ENCODE results near the gene SNCAIP. TPM values are rescaled to one million over a fixed set of nuclear protein-coding genes. Genes with fewer than 3 reads are reported as not detected.
A peak's percentile ranks its signal among the peaks of the same experiment; 100 is the strongest.

Gene SNCAIP
- polyA plus RNA-seq, 1 experiment, result 12.3 TPM

- ChIA-PET POLR2A (no interaction called here), CTCF (interaction anchor here (0.8 to 1.3 kb wide), 5 partner anchors 9 to 98 kb away, joined by 3 read pairs; no protein-coding TSS in a partner anchor)
Observed at GRCh38 chr5:122292332-122292731, 19.7 kb upstream of the SNCAIP start.

GRCh38 chr5:122295138-122295537 lies 16.9 kb upstream of the SNCAIP start:
- TF ChIP-seq CTCF (IDR thresholded peaks at IDR 0.05; ENCODE audit: low read depth, low read length), result 0 out of 2 replicates have a peak, but pooled peaks have one; percentile 14
- CTCF ChIA-PET, result interaction anchor here (1.0 to 2.0 kb wide), 2 partner anchors 12 to 99 kb away, joined by 3 to 6 read pairs; no protein-coding TSS in a partner anchor
- no peak for DNase-seq (ENCODE audit: low read depth, low spot score)
- no peak overlapping the region for H3K27ac ChIP-seq (ENCODE audit: low read depth, low read length)
- POLR2A ChIA-PET, result no interaction called here
- H3K4me3 ChIP-seq (ENCODE audit: low read depth, low read length), result no peak overlapping the region
- H3K27me3 ChIP-seq (ENCODE audit: control insufficient read depth, insufficient read depth, low read length), result no peaks in the 10 kb centered on the region
- no peaks in the 10 kb centered on the region for H3K9me3 ChIP-seq (ENCODE audit: control insufficient read depth, insufficient read depth, low read length)

More at GRCh38 chr5:122292332-122292731, 19.7 kb upstream of the SNCAIP start:
- Histone ChIP-seq H3K27ac (ENCODE audit: low read depth, low read length) (no peak overlapping the region), H3K4me3 (ENCODE audit: low read depth, low read length) (no peak overlapping the region), H3K9me3 (ENCODE audit: control insufficient read depth, insufficient read depth, low read length) (no peaks in the 10 kb centered on the region), H3K27me3 (ENCODE audit: control insufficient read depth, insufficient read depth, low read length) (no peaks in the 10 kb centered on the region)
- DNase-seq (ENCODE audit: low read depth, low spot score), result peak; percentile 27
- TF ChIP-seq CTCF (IDR thresholded peaks at IDR 0.05; ENCODE audit: low read depth, low read length), result no peak

- no peak for TF ChIP-seq CTCF (IDR thresholded peaks at IDR 0.05; ENCODE audit: low read depth, low read length)
- no peaks in the 10 kb centered on the region for H3K9me3 ChIP-seq (ENCODE audit: control insufficient read depth, insufficient read depth, low read length)
- no peaks in the 10 kb centered on the region for H3K27me3 ChIP-seq (ENCODE audit: control insufficient read depth, insufficient read depth, low read length)
- H3K4me3 ChIP-seq (ENCODE audit: low read depth, low read length), result no peak overlapping the region
- ChIA-PET POLR2A (no interaction called here), CTCF (interaction anchor here (0.6 to 2.0 kb wide), 4 partner anchors 26 to 347 kb away, joined by 3 to 6 read pairs (median 3); no protein-coding TSS in a partner anchor)
- DNase-seq (ENCODE audit: low read depth, low spot score), result no peak
- no peak overlapping the region for H3K27ac ChIP-seq (ENCODE audit: low read depth, low read length)
Observed at GRCh38 chr5:122296871-122297270, 15.2 kb upstream of the SNCAIP start.

- ChIA-PET CTCF (interaction anchor here (0.6 to 1.1 kb wide), 3 partner anchors 25 to 349 kb away, joined by 3 to 4 read pairs (median 3); no protein-coding TSS in a partner anchor), POLR2A (no interaction called here)
- H3K27ac ChIP-seq (ENCODE audit: low read depth, low read length), result no peak overlapping the region
- no peak overlapping the region for H3K4me3 ChIP-seq (ENCODE audit: low read depth, low read length)
- H3K27me3 ChIP-seq (ENCODE audit: control insufficient read depth, insufficient read depth, low read length), result no peaks in the 10 kb centered on the region
- no peaks in the 10 kb centered on the region for H3K9me3 ChIP-seq (ENCODE audit: control insufficient read depth, insufficient read depth, low read length)
- DNase-seq (ENCODE audit: low read depth, low spot score), result no peak
- no peak for TF ChIP-seq CTCF (IDR thresholded peaks at IDR 0.05; ENCODE audit: low read depth, low read length)
Observed at GRCh38 chr5:122297587-122298298, 14.3 kb upstream of the SNCAIP start.

- no peaks in the 10 kb centered on the region for H3K9me3 ChIP-seq (ENCODE audit: control insufficient read depth, insufficient read depth, low read length)
- H3K27ac ChIP-seq (ENCODE audit: low read depth, low read length), result no peak overlapping the region
- no peak for TF ChIP-seq CTCF (IDR thresholded peaks at IDR 0.05; ENCODE audit: low read depth, low read length)
- H3K4me3 ChIP-seq (ENCODE audit: low read depth, low read length), result no peak overlapping the region
- DNase-seq (ENCODE audit: low read depth, low spot score), result no peak
- no peaks in the 10 kb centered on the region for H3K27me3 ChIP-seq (ENCODE audit: control insufficient read depth, insufficient read depth, low read length)
- POLR2A ChIA-PET, result no interaction called here
- CTCF ChIA-PET, result no interaction called here
Observed at GRCh38 chr5:122300374-122300773, 11.7 kb upstream of the SNCAIP start.
